Panc1 (cell line): ENCODE measurements around the gene CCL26. TPM values are rescaled to one million over a fixed set of nuclear protein-coding genes. Genes with fewer than 3 reads are reported as not detected.

Experiments
- ATAC-seq: fragments of 200-7000 bp; cut with Tn5 transposase; 2 replicates; pipeline ENCODE4 v1.9.1; 2020; ENCODE audit warnings: mild to moderate bottlenecking, moderate library complexity
- BruUV-seq: library from RNA; stranded (reverse); fragments of 400-500 nt; replicated peaks from 2 replicates; lab custom pipeline; 2021; lab: Mats Ljungman, UMichigan
- CTCF ChIA-PET: fragments of 300-600 bp; sonication (Branson Sonifier 250); formaldehyde crosslinking; loops from one replicate; lab custom pipeline; 2022; ENCODE audit warnings: antibody characterized with exemption; lab: Charles Lee
- POLR2A ChIA-PET: fragments of 300-600 bp; sonication (Branson Sonifier 250); formaldehyde crosslinking; loops from one replicate; lab custom pipeline; 2022; ENCODE audit warnings: antibody characterized with exemption; lab: Charles Lee
- DNase-seq: peaks from one replicate; pipeline ENCODE4 v3.0.0-alpha.2; 2010; ENCODE audit warnings: low read depth, low spot score
- H3K27ac ChIP-seq: 2 replicates; pipeline ENCODE4 v1.5.1; 2011; ENCODE audit warnings: mild to moderate bottlenecking, low read length, inconsistent platforms
- H3K27me3 ChIP-seq: fragments of 200-500 bp; sonication (Bioruptor generic); 2 replicates; pipeline ENCODE4 v1.6.0; 2014; ENCODE audit warnings: low read length, inconsistent platforms; ENCODE audit not compliant: control insufficient read depth, insufficient read depth
- H3K36me3 ChIP-seq: fragments of 200-500 bp; sonication (Bioruptor generic); 2 replicates; pipeline ENCODE4 v1.5.1; 2014; ENCODE audit warnings: inconsistent platforms, mild to moderate bottlenecking, low read length, moderate library complexity; ENCODE audit not compliant: control insufficient read depth, insufficient read depth
- H3K4me1 ChIP-seq: 2 replicates; pipeline ENCODE4 v1.5.1; 2011; ENCODE audit warnings: inconsistent platforms, mild to moderate bottlenecking, low read length, moderate library complexity; ENCODE audit not compliant: control insufficient read depth, insufficient read depth
- H3K4me3 ChIP-seq, 2 experiments: 2 replicates each; pipeline ENCODE4 v1.5.1; 2011 to 2012; ENCODE audit warnings: low read depth in 2 of 2, low read length in 2 of 2, mild to moderate bottlenecking in 2 of 2, inconsistent platforms in 1 of 2, moderate library complexity in 1 of 2
- H3K9me3 ChIP-seq: fragments of 200-500 bp; sonication (Bioruptor generic); 2 replicates; pipeline ENCODE4 v1.5.1; 2014; ENCODE audit warnings: low read depth, mild to moderate bottlenecking, inconsistent platforms, low read length, moderate library complexity; ENCODE audit not compliant: control insufficient read depth, insufficient read depth
- POLR2AphosphoS5 ChIP-seq: IDR thresholded peaks from 2 replicates; pipeline ENCODE4 v1.6.1; 2012; ENCODE audit warnings: mild to moderate bottlenecking, low read depth, low read length, moderate library complexity
- SIN3A ChIP-seq: IDR thresholded peaks from 2 replicates; pipeline ENCODE4 v1.6.1; 2012; ENCODE audit warnings: low read depth, mild to moderate bottlenecking, low read length, moderate library complexity, borderline replicate concordance; ENCODE audit not compliant: insufficient read depth
- TCF7L2 ChIP-seq: IDR thresholded peaks from 2 replicates; pipeline ENCODE4 v1.6.1; 2011; ENCODE audit warnings: mild to moderate bottlenecking, low read depth, low read length, inconsistent platforms
- in situ Hi-C: cut with HindIII; loops from 2 replicates; pipeline ENCODE4 v1.10.0; 2016; ENCODE audit warnings: low sequenced_read_pairs, low pct_unique_long_range_greater_than_20kb
- intact Hi-C: fragments of 100-400 bp; cut with micrococcal nuclease; formaldehyde crosslinking; loops from one replicate; pipeline ENCODE4 v1.10.0; 2022; ENCODE audit not compliant: unreplicated experiment
- total RNA-seq: library from RNA; stranded (reverse); gene quantifications from one replicate; pipeline ENCODE4 v1.2.1, GENCODE V29; 2021; ENCODE audit not compliant: unreplicated experiment
- TF ChIP-seq, protein P1 (sequence below), 2 experiments: IDR thresholded peaks; 2 replicates each; pipeline ENCODE4 v1.6.1; 2011 to 2012; ENCODE audit warnings: low read depth in 2 of 2, control low read depth in 1 of 2, low read length in 1 of 2, mild to moderate bottlenecking in 1 of 2, moderate library complexity in 1 of 2; ENCODE audit not compliant: insufficient read depth in 1 of 2
- TF ChIP-seq, protein P2 (sequence below): fragments of 450-650 bp; IDR thresholded peaks from 2 replicates; pipeline ENCODE4 v1.5.1; 2017; ENCODE audit warnings: mild to moderate bottlenecking

Gene CCL26
- total RNA-seq, 1 experiment from 2014 or later: not detected

DNA sequence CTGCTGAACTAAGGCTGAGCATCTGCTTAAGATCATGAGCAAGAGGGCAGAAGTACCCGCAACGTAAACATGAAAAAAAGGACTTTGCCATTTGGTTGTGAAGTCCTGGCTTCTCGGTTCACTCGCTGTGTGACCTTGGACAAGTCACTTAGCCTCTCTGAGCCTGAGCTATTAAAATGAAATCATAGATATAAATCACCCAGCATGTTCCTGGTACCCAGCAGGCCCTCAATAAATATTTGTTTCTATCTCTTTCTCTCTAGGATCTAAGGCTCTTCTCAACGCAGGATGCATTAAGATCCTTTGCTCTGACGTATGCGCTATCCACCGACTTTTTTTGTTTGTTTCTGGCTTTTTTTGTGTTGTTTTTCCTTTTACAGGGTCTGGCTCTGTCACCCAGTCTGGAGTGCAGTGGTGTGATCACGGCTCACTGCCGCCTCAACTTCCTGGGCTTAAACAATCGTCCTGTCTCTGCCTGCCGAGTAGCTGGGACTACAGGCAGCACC, 39.9 kb downstream of the CCL26 start:
- ATAC-seq (no peak), DNase-seq (no peak)
- H3K27ac ChIP-seq: no peak overlapping the region
- H3K9me3 ChIP-seq: no peaks in the 10 kb centered on the region
- in situ Hi-C loops (no loop called here), intact Hi-C loops (loop anchor here (10.0 kb wide), 1 partner anchor 87 kb away; no protein-coding TSS in a partner anchor)
- no TSS peak for BruUV-seq
- TF ChIP-seq, protein P1, sequence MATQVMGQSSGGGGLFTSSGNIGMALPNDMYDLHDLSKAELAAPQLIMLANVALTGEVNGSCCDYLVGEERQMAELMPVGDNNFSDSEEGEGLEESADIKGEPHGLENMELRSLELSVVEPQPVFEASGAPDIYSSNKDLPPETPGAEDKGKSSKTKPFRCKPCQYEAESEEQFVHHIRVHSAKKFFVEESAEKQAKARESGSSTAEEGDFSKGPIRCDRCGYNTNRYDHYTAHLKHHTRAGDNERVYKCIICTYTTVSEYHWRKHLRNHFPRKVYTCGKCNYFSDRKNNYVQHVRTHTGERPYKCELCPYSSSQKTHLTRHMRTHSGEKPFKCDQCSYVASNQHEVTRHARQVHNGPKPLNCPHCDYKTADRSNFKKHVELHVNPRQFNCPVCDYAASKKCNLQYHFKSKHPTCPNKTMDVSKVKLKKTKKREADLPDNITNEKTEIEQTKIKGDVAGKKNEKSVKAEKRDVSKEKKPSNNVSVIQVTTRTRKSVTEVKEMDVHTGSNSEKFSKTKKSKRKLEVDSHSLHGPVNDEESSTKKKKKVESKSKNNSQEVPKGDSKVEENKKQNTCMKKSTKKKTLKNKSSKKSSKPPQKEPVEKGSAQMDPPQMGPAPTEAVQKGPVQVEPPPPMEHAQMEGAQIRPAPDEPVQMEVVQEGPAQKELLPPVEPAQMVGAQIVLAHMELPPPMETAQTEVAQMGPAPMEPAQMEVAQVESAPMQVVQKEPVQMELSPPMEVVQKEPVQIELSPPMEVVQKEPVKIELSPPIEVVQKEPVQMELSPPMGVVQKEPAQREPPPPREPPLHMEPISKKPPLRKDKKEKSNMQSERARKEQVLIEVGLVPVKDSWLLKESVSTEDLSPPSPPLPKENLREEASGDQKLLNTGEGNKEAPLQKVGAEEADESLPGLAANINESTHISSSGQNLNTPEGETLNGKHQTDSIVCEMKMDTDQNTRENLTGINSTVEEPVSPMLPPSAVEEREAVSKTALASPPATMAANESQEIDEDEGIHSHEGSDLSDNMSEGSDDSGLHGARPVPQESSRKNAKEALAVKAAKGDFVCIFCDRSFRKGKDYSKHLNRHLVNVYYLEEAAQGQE (IDR thresholded peaks at IDR 0.05; ENCODE audit: insufficient read depth in 1 of 2, low read depth in 2 of 2, low read length in 1 of 2): no peak
- TF ChIP-seq POLR2AphosphoS5: no peak
- TF ChIP-seq, protein P2, sequence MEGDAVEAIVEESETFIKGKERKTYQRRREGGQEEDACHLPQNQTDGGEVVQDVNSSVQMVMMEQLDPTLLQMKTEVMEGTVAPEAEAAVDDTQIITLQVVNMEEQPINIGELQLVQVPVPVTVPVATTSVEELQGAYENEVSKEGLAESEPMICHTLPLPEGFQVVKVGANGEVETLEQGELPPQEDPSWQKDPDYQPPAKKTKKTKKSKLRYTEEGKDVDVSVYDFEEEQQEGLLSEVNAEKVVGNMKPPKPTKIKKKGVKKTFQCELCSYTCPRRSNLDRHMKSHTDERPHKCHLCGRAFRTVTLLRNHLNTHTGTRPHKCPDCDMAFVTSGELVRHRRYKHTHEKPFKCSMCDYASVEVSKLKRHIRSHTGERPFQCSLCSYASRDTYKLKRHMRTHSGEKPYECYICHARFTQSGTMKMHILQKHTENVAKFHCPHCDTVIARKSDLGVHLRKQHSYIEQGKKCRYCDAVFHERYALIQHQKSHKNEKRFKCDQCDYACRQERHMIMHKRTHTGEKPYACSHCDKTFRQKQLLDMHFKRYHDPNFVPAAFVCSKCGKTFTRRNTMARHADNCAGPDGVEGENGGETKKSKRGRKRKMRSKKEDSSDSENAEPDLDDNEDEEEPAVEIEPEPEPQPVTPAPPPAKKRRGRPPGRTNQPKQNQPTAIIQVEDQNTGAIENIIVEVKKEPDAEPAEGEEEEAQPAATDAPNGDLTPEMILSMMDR: no peak
- no peak for TF ChIP-seq TCF7L2
- no peak for TF ChIP-seq SIN3A
- ChIA-PET CTCF (interaction anchor here (0.5 to 0.6 kb wide), 2 partner anchors 7 to 14 kb away, joined by 3 to 4 read pairs; no protein-coding TSS in a partner anchor), POLR2A (interaction anchor here (0.5 to 0.6 kb wide), 2 partner anchors 11 to 20 kb away, joined by 3 to 5 read pairs; no protein-coding TSS in a partner anchor)
- no peak overlapping the region for H3K4me3 ChIP-seq
- peaks cover 11% of the 10 kb centered on the region for H3K4me1 ChIP-seq
- H3K36me3 ChIP-seq: no peaks in the 10 kb centered on the region
- no peaks in the 10 kb centered on the region for H3K27me3 ChIP-seq

DNA sequence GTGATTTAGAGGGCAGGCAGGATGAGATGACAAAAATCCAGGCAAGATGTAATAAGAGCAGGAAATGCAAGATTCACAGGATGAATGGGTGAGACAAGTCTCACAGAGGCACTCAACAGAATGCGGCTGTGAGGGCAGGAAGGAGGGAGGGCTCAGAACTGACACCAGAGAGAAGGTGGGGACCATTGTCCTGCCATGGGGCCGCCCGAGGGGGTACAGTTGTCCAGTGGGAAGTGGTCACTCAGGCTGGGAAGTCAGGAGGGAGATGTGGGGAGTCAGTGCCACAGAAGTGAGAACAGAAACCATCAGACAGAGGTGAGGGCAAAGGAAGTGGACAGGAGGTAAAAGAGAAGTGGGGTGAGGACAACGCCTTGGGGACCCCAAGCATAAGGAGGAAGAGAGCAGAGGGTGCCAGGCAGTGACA, 42.1 kb downstream of the CCL26 start:
- intact Hi-C loops: loop anchor here (10.0 kb wide), 1 partner anchor 85 kb away; no protein-coding TSS in a partner anchor
- DNase-seq (no peak), ATAC-seq (no peak)
- H3K4me1 ChIP-seq: peaks cover 11% of the 10 kb centered on the region
- no peaks in the 10 kb centered on the region for H3K36me3 ChIP-seq
- TF ChIP-seq, protein P1 (IDR thresholded peaks at IDR 0.05; ENCODE audit: insufficient read depth in 1 of 2, low read depth in 2 of 2, low read length in 1 of 2): no peak
- TF ChIP-seq SIN3A (no peak), TCF7L2 (no peak), POLR2AphosphoS5 (no peak)
- TF ChIP-seq, protein P2: no peak
- no TSS peak for BruUV-seq
- no peak overlapping the region for H3K4me3 ChIP-seq
- no peaks in the 10 kb centered on the region for H3K9me3 ChIP-seq
- H3K27ac ChIP-seq: no peak overlapping the region
- in situ Hi-C loops: no loop called here
- ChIA-PET POLR2A (no interaction called here), CTCF (no interaction called here)
- H3K27me3 ChIP-seq: no peaks in the 10 kb centered on the region
